ENCODE data around the gene NEDD8.

The NEDD8 gene

DNA sequence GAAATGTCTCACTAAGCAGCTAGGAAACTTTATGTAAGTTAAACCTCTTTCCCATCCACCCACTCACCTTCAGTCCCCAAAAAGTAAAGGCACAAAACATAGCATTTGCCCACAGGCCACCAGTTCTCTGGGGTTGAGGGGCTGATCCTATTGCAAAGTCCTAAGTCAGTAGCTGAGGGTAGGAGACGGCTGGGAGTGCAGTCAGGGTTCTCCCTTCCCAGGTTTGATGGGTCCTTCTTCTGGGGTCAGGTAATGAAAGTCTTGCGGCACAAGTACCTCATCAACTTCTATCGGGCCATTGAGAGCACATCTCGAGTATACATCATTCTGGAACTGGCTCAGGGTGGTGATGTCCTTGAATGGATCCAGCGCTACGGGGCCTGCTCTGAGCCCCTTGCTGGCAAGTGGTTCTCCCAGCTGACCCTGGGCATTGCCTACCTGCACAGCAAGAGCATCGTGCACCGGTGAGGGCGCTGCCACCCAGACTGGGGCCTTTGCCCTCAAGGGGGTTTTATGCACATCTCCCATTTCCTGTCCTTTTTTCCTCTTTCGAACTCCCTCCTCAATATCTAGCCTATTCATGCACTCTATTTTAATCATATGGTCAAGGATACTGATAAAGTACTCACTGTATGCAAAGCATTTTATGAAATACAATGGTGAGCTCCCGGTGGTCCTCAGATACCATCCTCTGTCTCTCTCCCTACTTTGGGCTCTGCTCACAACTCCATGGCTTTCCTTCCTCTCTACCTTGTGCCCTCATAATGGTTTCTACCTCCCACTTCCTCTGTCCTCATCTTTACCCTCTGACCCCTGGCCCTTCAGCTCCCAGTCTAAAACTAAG lies 25.7 kb downstream of the NEDD8 start:
- TF ChIP-seq, protein P1, sequence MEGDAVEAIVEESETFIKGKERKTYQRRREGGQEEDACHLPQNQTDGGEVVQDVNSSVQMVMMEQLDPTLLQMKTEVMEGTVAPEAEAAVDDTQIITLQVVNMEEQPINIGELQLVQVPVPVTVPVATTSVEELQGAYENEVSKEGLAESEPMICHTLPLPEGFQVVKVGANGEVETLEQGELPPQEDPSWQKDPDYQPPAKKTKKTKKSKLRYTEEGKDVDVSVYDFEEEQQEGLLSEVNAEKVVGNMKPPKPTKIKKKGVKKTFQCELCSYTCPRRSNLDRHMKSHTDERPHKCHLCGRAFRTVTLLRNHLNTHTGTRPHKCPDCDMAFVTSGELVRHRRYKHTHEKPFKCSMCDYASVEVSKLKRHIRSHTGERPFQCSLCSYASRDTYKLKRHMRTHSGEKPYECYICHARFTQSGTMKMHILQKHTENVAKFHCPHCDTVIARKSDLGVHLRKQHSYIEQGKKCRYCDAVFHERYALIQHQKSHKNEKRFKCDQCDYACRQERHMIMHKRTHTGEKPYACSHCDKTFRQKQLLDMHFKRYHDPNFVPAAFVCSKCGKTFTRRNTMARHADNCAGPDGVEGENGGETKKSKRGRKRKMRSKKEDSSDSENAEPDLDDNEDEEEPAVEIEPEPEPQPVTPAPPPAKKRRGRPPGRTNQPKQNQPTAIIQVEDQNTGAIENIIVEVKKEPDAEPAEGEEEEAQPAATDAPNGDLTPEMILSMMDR (IDR thresholded peaks at IDR 0.05) = no peak

DNA sequence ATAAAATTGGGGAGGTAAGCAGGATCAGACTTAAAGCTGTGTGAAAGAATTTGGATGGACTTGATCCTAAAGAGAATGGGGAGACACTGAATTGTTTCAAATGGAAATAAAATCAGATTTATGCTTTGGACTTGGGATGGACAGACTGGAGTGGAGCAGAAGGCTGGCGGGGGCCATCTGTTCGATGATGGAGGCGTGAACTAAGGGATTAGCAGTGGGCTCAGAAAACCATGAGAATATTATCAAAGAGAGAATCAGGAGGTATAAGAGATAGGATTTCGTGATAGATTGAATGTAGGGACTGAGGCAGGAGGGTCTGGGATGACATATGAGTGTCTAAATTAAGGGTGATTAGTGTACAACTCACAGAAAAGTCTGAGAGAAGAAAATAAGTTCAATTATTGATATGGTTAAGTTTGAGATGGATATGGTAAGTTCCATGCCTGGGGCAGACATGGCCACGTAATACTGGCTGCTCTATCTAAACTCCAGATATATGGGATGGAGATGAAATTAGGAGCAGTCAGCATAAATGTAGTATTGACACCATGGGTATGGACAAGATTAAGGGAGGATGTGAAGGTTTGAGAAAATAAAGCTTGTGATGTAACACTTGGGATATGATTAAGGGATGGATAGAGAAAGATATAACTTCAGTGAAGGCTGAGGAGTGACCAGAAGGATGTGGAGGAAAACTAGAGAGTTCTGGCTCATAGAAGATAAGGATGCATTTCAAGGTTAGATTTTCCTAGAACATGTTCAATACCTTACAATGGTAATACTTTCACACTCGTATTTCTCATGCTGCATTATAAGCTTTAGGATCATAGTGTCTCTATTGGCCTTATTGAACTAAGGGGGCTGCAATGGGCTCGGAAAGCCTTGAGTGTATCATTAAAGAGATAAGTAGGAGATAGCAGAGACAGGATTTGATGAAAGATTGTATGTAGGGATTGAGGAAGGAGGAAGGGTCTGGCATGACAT lies 27.7 kb downstream of the NEDD8 start:
- TF ChIP-seq, protein P1 (IDR thresholded peaks at IDR 0.05) = no peak

GRCh38 chr14:24198814-24199524 lies 33.2 kb downstream of the NEDD8 start:
- TF ChIP-seq, protein P1 (IDR thresholded peaks at IDR 0.05) = no peak

DNA sequence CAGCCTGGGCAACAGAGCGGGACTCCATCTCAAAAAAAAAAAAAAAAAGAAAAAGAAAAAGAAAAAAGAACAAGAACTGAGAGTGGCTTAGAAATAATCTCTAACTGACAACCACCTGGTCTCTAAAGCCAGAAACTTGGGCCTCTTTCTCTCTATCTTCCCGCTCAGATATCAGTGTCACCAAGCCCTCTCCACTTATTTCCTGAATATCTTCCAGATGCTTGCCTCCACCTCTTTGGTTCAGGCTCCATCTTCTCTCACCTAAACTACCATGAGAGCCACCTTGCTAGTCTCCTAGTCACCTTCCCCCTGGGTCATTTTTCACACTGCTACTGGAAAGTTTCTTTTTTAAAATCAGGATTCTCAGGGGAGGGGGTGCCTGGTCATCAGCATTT lies 35.1 kb downstream of the NEDD8 start:
- TF ChIP-seq, protein P1 (IDR thresholded peaks at IDR 0.05) = no peak

DNA sequence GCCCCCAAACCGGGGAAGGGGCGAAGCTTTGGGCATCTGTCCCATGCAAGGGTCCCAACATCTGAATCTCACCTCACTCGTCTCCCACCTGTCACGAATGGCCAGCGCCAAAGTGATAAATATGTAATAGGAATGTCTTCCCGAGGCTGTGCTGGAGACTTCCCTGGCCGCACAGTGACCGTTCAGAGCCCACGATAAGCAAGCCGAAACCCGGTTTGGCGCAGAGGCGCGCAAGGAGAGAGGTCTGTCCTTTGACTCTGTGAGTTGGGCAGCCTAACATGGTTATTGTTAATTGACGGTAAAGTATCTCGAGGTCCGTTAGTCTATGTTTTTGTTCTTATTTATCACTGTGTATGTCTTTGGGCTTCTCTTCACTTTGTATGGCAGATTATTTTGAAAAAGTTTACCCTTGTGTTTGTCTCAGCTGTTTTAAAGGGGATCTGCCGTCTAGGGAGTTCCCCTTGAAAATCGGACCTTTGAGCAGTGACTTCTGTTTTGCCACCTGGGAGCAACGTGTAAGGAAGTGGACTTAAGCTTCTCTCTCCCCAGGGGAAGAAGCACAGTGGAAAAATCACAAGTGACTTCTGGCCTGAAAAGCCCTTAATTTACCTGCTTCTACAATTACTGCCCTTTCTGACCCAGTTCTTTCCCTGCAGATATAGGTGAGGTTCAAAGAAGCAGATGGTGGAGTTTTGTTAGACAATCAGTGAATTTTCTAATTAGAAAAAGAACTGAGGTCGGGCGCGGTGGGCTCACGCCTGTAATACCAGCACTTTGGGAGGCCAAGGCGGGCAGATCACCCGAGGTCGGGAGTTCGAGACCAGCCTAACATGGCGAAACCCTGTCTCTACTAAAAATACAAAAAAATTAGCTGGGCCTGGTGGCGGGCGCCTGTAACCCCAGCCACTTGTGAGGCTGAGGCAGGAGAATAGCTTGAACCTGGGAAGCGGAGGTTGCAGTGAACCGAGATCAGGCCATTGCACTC lies 35.8 kb downstream of the NEDD8 start:
- TF ChIP-seq, protein P1 (IDR thresholded peaks at IDR 0.05) = no peak

- TF ChIP-seq, protein P1 (IDR thresholded peaks at IDR 0.05) = no peak
Measured at GRCh38 chr14:24195186-24196070, 36.7 kb downstream of the NEDD8 start, which contains the start of gene TM9SF1. TSS of gene TM9SF1 (minus strand) at chr14:24195441. CDS start at chr14:24195019, 422 bp downstream.

Measured in LNCAP (cell line).